Cardiac muscle cell (in vitro differentiated cells and primary cell): ENCODE measurements around the gene SEL1L3. TPM values are rescaled to one million over a fixed set of nuclear protein-coding genes. Genes with fewer than 3 reads are reported as not detected.

Experiments used
- DNase-seq, 2 donors: peaks; one replicate each; pipeline versions ENCODE4 v3.0.0 to v3.0.0-alpha.2; 2010 to 2017; ENCODE audit warnings: low read depth in 1 of 2, low spot score in 1 of 2
- H3K27ac ChIP-seq: fragments of 200-600 bp; sonication (generic); 2 replicates; pipeline ENCODE4 v1.5.1; 2016
- H3K27me3 ChIP-seq: fragments of 200-600 bp; sonication (generic); 2 replicates; pipeline ENCODE4 v1.6.0; 2016; ENCODE audit warnings: control low read depth
- H3K36me3 ChIP-seq: fragments of 200-600 bp; sonication (generic); 2 replicates; pipeline ENCODE4 v1.5.1; 2016; ENCODE audit warnings: control low read depth
- H3K4me1 ChIP-seq: fragments of 200-600 bp; sonication (generic); 2 replicates; pipeline ENCODE4 v1.8.1; 2017; ENCODE audit warnings: low read depth, mild to moderate bottlenecking, mixed run types
- H3K4me3 ChIP-seq: fragments of 200-600 bp; sonication (generic); 2 replicates; pipeline ENCODE4 v1.5.1; 2016; ENCODE audit warnings: mild to moderate bottlenecking
- H3K9me3 ChIP-seq: fragments of 200-600 bp; sonication (generic); 2 replicates; pipeline ENCODE4 v1.5.1; 2017; ENCODE audit warnings: low read depth, mild to moderate bottlenecking, control low read depth
- CTCF ChIP-seq: IDR thresholded peaks from 2 replicates; pipeline ENCODE4 v1.5.1; 2012; ENCODE audit warnings: low read depth, mild to moderate bottlenecking, low read length
- polyA plus RNA-seq: library from polyadenylated mRNA; unstranded; fragments of >200 nt; fragmentation: Nextera tagmentation; extraction: Ambion mirVana; gene quantifications from 2 replicates; pipeline ENCODE4 v1.2.1, GENCODE V29; 2016
- total RNA-seq: library from RNA; depleted of rRNA; stranded (reverse); fragments of >200 nt; gene quantifications from 2 replicates; pipeline ENCODE4 v1.2.3, GENCODE V29; 2016

Gene SEL1L3
- total and polyA plus RNA-seq, 2 experiments from 2014 or later, result 4.9 to 5.3 TPM

DNA sequence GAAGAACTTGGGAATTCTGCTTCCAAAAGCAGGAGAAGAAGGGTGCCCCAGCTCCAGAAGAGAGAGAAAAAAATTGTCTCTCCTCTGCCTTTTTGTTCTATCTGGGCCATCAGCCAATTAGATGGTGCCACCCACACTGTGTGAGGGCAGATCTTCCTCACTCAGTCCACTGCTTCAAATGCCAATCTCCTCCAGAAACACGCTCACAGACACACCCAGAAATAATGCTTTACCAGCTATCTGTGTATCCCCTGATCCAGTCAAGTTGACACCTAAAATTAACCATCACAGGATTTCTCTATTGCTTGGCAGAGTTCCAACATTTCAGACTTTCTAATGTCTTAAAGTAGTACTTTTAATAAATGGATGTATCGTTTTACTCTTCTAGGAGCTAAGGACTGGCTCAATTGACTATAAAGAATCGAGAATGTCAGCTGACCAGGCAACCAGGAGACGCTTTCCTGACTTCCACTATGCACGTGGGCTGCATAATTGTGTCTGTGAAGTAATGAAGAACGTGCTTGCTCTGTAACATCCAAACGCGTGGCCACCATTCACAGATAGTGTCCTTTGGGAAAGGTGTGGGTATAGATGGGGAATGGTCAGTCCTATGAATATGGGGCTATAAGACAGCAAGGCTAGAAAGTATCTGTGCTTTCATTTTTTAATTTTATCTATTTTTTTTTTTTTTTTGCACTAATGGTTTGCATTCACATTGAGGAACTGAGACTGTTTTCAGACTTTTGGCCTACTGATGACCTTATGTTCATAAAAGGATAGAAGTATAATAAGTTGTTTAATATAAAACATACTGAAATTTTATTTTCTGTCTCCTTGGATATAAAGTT lies 41.3 kb upstream of the SEL1L3 start:
- H3K4me1 ChIP-seq, result no peaks in the 10 kb centered on the region

GRCh38 chr4:25901030-25901430 lies 38.2 kb upstream of the SEL1L3 start:
- Histone ChIP-seq H3K4me3 (no peak overlapping the region), H3K9me3 (no peaks in the 10 kb centered on the region), H3K27ac (no peak overlapping the region), H3K36me3 (no peaks in the 10 kb centered on the region), H3K4me1 (no peaks in the 10 kb centered on the region), H3K27me3 (no peaks in the 10 kb centered on the region)
- no peak for DNase-seq
- TF ChIP-seq CTCF, result no peak

More for the DNA sequence above, 41.3 kb upstream of the SEL1L3 start:
- Histone ChIP-seq H3K9me3 (no peaks in the 10 kb centered on the region), H3K27me3 (no peaks in the 10 kb centered on the region), H3K4me3 (no peak overlapping the region), H3K27ac (no peak overlapping the region), H3K36me3 (no peaks in the 10 kb centered on the region)
- DNase-seq, result no peak
- no peak for TF ChIP-seq CTCF

DNA sequence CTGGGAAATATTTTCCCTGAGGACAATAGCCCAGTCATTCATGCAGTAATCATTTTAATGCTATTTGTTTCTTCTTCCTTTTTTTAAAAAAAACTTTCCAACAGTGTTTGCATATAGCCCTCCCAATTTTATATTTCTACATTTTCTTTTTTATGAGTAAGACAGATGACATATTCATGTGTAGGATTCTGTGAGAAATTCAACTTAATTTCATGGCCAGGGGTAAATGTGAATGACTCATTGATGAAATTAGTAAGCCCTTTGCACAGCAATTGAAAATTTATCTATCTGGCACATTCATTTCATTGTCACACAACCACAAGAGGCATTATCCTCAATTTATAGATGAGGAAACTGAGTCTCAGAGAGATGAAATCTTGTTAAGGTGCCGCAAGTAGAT lies 37.5 kb upstream of the SEL1L3 start:
- no peak for TF ChIP-seq CTCF
- Histone ChIP-seq H3K36me3 (no peaks in the 10 kb centered on the region), H3K4me1 (no peaks in the 10 kb centered on the region), H3K9me3 (no peaks in the 10 kb centered on the region), H3K27ac (no peak overlapping the region), H3K27me3 (no peaks in the 10 kb centered on the region), H3K4me3 (no peak overlapping the region)
- DNase-seq, result no peak

DNA sequence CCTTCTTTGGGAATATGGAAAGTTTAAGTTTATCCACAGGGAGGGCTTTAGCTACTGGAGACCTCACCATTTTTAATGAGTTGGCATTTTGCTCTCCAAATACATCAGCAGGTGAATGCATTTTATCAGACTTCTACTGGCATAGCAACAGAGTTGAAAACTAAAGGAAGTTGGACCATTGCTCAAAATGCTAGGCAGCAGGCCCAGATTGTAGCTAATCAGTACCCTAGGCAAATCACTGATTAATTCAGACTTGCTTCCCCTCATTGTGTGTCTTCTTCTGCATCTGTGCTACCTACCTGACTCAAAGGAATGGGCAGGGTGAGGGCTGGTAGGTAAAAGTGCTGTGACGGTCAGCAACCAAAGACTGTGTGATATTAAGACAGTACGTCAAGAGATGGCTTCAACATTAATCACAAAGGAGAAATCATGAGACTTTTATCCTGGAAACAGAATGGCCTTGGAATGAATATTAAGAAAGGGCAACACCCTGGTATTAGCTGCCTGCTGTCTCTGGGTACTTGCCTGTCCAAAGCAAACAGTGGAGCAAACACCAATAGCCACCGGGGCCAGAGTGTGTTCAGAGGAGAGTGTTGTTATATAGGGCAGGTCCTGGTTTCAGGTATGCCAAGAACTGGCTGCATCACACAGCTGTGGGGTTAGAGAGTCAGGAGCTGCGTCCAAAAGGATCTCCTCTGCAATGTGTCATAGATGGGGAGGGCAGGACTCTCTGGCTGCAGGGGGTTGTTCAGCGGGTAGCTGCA lies 34.2 kb upstream of the SEL1L3 start:
- no peaks in the 10 kb centered on the region for H3K4me1 ChIP-seq
- no peaks in the 10 kb centered on the region for H3K36me3 ChIP-seq
- no peak overlapping the region for H3K4me3 ChIP-seq
- no peak for TF ChIP-seq CTCF
- DNase-seq, result no peak
- H3K27me3 ChIP-seq, result no peaks in the 10 kb centered on the region
- H3K27ac ChIP-seq, result no peak overlapping the region
- H3K9me3 ChIP-seq, result no peaks in the 10 kb centered on the region

DNA sequence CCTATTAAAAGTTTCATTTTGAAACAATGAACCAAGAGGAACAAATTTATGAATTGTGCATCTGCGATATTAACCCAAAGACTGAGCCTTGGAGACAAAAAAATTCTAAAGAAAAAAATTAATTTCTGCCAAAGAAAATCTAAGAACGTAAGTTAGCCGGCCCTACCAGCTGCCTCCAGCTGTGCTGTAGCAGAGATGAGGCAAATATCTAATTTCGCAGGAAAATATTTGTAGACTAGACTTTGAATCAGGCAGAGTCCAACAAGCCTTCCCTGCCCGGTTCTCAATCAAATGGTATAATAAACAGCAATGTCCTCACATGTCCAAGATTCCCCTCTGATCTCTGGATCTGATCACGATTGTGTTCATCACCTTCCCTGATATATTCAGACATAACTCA lies 30.0 kb upstream of the SEL1L3 start:
- Histone ChIP-seq H3K27me3 (no peaks in the 10 kb centered on the region), H3K4me3 (no peak overlapping the region), H3K4me1 (peaks cover 4% of the 10 kb centered on the region), H3K9me3 (no peaks in the 10 kb centered on the region), H3K36me3 (no peaks in the 10 kb centered on the region), H3K27ac (no peak overlapping the region)
- no peak for DNase-seq
- no peak for TF ChIP-seq CTCF
